22Rv1 (cell line): ENCODE results near the gene MRAS.
"Not testable (repeated sequence)": the region's sequence is repeated elsewhere in the genome, so short reads cannot be mapped to it uniquely, and the experiment has no call there.

Source experiments
- H3K27ac ChIP-seq: fragments of 450-650 bp; 2 replicates; pipeline ENCODE4 v1.5.1; 2017
- ZFX ChIP-seq: fragments of 450-650 bp; IDR thresholded peaks from 2 replicates; pipeline ENCODE4 v1.6.1; 2017; ENCODE audit warnings: antibody characterized with exemption, borderline replicate concordance
- TF ChIP-seq, protein P1 (sequence below): fragments of 450-650 bp; IDR thresholded peaks from 2 replicates; pipeline ENCODE4 v1.5.1; 2017; ENCODE audit warnings: mild to moderate bottlenecking

MRAS gene

DNA sequence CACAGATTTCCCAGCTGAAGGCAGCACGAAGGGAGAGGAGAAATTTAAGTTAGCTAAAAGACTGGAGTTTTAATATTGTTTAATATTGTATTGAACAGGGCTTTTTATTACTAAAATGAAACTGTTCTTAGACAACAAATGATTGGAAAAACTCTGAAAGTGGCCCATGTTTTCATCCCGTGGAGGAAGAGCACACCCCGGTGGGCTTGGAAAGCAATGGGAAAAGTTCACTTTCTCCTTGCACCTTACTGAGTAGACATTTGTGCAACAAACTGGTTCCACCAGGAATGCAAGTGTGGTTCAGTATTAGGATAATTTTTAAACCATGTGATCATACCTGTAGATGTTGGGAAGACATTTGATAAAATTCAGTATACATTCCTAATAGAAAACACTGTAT is 77.8 kb downstream of the MRAS start:
- no peak overlapping the region for H3K27ac ChIP-seq
- TF ChIP-seq, protein P1, sequence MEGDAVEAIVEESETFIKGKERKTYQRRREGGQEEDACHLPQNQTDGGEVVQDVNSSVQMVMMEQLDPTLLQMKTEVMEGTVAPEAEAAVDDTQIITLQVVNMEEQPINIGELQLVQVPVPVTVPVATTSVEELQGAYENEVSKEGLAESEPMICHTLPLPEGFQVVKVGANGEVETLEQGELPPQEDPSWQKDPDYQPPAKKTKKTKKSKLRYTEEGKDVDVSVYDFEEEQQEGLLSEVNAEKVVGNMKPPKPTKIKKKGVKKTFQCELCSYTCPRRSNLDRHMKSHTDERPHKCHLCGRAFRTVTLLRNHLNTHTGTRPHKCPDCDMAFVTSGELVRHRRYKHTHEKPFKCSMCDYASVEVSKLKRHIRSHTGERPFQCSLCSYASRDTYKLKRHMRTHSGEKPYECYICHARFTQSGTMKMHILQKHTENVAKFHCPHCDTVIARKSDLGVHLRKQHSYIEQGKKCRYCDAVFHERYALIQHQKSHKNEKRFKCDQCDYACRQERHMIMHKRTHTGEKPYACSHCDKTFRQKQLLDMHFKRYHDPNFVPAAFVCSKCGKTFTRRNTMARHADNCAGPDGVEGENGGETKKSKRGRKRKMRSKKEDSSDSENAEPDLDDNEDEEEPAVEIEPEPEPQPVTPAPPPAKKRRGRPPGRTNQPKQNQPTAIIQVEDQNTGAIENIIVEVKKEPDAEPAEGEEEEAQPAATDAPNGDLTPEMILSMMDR = peak; percentile 18; the same call in 1 of the 2 replicates
- no peak for TF ChIP-seq ZFX

DNA sequence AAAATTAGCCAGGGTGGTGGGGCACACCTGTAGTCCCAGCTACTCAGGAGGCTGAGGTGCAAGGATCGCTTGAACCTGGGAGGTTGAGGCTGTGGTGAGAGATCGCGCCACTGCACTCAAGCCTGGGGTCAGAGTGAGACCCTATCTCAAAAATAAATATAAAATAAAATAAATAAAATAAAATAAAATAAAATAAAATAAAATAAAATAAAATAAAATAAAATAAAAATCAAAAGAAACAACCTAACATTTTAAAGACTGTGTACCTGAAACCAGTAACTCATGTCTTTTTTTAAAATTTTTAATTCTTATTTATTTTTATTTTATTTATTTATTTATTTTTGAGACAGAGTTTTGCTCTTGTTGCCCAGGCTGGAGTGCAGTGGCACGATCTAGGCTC is 78.4 kb downstream of the MRAS start:
- not testable (repeated sequence) for H3K27ac ChIP-seq

DNA sequence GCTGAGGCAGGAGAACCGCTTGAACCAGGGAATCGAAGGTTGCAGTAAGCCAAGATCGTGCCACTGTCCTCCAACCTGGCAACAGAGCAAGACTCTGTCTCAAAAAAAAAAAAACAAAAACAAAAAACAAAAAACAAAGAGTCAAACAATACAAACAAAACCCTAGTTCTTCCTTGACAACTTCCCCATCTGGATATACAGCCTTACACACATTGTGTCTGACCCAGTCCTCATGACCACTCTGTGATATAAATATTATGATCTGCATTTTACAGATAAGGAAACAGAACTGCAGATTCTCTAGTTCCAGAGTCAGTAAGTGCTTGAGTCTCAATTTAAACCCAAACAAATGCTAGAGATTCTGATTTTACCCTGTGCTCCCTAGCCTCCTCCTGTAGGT is 81.3 kb downstream of the MRAS start:
- TF ChIP-seq, protein P1 = no peak
- TF ChIP-seq ZFX = no peak
- no peak overlapping the region for H3K27ac ChIP-seq

DNA sequence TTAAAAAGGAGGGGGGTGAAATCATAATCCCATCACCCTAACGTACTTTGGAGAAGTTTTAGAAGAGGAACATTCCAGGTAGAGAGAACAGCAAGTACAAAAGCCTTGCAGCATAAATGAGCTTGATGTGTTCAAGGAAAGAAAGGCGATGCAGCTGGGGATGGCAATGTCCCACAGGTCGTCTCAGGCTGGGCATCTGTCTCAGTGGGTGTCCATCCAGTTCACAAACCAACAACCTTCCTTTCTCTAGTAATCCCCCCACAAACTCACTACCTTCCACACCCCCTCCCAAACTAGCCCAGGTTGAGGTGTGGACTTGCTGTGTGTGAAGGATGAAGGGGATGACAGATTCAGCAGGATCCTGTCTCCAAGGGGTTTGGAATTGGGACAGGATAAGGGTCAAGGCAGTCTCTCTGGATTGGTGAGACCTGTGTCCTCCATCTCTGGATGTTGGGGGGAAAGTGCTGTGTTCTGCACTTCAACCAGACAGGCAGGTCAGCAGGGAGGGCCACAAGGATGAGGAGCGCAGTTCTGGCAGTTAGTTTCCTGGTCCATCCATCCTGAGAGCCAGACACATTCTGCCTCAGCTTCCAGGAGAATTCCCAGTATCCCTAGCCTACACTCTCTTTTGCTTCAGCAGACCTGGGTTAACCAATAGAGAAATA is 84.3 kb downstream of the MRAS start:
- TF ChIP-seq ZFX = no peak
- TF ChIP-seq, protein P1 = no peak
- H3K27ac ChIP-seq = no peak overlapping the region

DNA sequence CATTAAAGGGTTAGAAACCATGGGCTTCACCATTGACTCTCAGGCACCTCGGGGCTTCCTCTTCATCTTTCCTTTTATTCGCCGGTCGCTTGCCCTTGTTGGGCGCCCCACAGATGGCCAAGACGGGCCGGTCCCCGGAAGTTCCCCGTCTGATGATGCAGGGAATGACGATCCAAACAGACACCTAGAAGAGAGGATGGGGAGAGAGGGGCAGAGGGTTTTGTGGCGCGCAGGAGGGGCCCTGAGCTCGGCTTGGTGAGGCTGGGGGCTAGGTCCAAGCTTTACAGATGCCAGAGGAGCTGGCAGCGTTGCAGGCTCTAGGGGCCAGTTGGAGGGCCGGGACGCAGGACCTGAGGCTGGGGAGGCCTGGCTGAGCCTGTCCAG is 85.5 kb downstream of the MRAS start:
- 0 out of 2 replicates have a peak overlapping the region, but pooled peaks have one; percentile 29 for H3K27ac ChIP-seq
- TF ChIP-seq, protein P1 = no peak
- TF ChIP-seq ZFX = no peak

DNA sequence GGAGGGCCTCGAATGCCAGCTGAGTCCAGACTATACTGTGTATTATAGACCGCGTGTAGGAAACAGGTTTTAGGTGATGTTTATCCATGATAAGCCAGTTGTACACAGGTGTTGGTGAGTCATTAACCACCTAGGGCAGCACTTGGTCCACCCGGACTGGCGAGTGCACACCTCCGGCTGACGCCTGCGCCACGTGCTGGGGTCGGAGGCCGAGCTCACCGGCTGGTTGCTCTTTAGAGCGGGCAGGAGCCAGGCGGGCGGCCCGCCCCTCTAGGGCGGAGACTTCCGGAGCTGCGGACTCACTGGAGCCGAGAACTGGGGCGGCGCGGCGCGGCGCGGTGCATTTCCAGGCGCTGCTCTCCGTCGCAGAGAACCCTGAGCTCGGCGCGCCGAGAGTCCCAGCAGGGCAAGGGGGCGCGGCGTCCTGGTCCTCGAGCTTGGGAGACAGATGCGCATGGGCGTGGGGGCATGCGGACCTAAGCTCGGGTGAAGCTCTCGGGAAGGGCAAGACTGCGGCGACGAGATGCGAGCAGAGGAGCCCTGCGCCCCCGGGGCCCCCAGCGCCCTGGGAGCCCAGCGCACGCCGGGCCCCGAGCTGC is 86.0 kb downstream of the MRAS start, which contains the start of gene ESYT3:
Gene ESYT3 (plus strand): TSS at position 341 of the 599 bp plus-strand sequence. CDS start 183 bp downstream, at position 524.
- H3K27ac ChIP-seq = peak within 1 kb of the TSS; percentile 29; the same call in 1 of the 2 replicates

DNA sequence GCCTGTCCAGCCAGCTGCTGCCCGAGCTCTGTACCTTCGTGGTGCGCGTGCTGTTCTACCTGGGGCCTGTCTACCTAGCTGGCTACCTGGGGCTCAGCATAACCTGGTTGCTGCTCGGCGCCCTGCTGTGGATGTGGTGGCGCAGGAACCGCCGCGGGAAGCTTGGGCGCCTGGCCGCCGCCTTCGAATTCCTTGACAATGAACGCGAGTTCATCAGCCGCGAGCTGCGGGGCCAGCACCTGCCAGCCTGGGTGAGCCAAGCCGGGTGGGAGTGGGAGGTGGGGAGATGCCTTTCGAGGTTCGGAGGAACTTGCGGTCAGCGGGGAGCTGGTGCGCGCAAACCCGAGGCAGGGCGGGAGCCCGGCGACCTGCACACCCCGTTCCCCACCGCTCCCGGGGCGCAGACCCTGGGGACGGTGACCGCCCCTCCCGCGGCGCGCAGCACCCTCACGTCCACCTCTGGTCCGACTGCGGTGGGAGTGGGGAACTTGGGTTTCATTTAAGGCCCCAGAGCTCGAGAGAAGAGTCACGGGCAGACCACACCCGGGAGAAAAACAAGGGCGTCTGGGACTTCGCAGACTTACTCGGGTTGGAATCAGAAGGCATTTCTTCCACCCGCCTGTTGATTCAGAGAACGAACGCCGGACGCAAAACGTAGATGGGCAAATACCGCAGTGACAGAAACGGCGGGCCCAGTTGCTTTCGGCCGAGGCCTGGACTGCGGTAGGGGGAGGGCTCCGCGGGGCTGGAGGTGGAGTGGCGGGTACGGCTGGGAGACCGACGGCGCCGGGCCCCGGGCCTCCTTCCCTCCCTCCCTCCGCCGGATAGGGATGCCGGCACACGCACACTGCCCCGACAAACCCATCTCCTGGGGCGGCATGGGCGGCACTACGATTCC is 86.7 kb downstream of the MRAS start:
- TF ChIP-seq ZFX = no peak
- TF ChIP-seq, protein P1 = no peak

More for the DNA sequence above, 86.0 kb downstream of the MRAS start, which contains the start of gene ESYT3:
- no peak for TF ChIP-seq ZFX
- TF ChIP-seq, protein P1 = no peak

More for the DNA sequence above, 86.7 kb downstream of the MRAS start:
- peak overlapping the region; percentile 29; the same call in 1 of the 2 replicates for H3K27ac ChIP-seq
